ENCODE results near the gene ALDH9A1. TPM values are rescaled to one million over a fixed set of nuclear protein-coding genes. Genes with fewer than 3 reads are reported as not detected.
A peak's percentile ranks its signal among the peaks of the same experiment; 100 is the strongest.

Gene ALDH9A1
- total and polyA plus RNA-seq, 2 of the 4 experiments (the other 2 are of a cell fraction): 43.5 to 43.7 TPM

GRCh38 chr1:165698761-165699052, 345 bp upstream of the ALDH9A1 start:
- H2AK9ac ChIP-seq (replicated peaks; ENCODE audit: low read depth, low read length, poor library complexity): no peak overlapping the region
- TF ChIP-seq POLR2A (IDR thresholded peaks at IDR 0.05; ENCODE audit: low read depth, low read length) (no peak), SMC3 (IDR thresholded peaks at IDR 0.05; ENCODE audit: low read depth, low read length) (no peak), USF2 (IDR thresholded peaks at IDR 0.05; ENCODE audit: low read depth, low read length) (no peak), MXI1 (IDR thresholded peaks at IDR 0.05; ENCODE audit: borderline replicate concordance, low read depth, low read length) (no peak), RCOR1 (IDR thresholded peaks at IDR 0.05; ENCODE audit: insufficient replicate concordance, low read length) (no peak), RAD21 (IDR thresholded peaks at IDR 0.05; ENCODE audit: low read length) (no peak), NFE2L2 (IDR thresholded peaks at IDR 0.05; ENCODE audit: low read depth, low read length) (no peak)
- peak overlapping the region; percentile 93 for H2AFZ ChIP-seq (replicated peaks; ENCODE audit: low read length, poor library complexity)
- peak overlapping the region; percentile 69; the same call in 1 of the 2 replicates for H2BK20ac ChIP-seq (ENCODE audit: low read depth, low read length)
- no peaks in the 10 kb centered on the region for H3K27me3 ChIP-seq (ENCODE audit: control insufficient read depth, insufficient read depth, low read length)
- peak overlapping the region; percentile 76 for H2BK5ac ChIP-seq (ENCODE audit: low read depth, low read length, poor library complexity, severe bottlenecking)
- ATAC-seq (ENCODE audit: low read depth) (no peak), DNase-seq (no peak)
- intact Hi-C loops (cut with micrococcal nuclease) (loop anchor here (1.0 kb wide), 3 partner anchors 66 to 97 kb away; partner anchors contain the start of gene TMCO1), dilution Hi-C loops (cut with HindIII; ENCODE audit: low sequenced_read_pairs, unreplicated experiment) (no loop called here), in situ Hi-C loops (cut with MboI; ENCODE audit: low sequenced_read_pairs) (no loop called here)
- peak overlapping the region; percentile 62; the same call in 1 of the 2 replicates for H3K9ac ChIP-seq (ENCODE audit: low read depth, low read length)
- H4K91ac ChIP-seq (ENCODE audit: insufficient read depth, low read depth, low read length): peak overlapping the region; percentile 46
- no peaks in the 10 kb centered on the region for H3K9me1 ChIP-seq (ENCODE audit: insufficient read depth, low read length)
- no peak overlapping the region for H2AK5ac ChIP-seq (ENCODE audit: low read depth, low read length)
- H4K20me1 ChIP-seq (ENCODE audit: insufficient read depth, low read length): no peaks in the 10 kb centered on the region
- no TSS peak for BruUV-seq (replicated peaks)
- ChIA-PET CTCF (interaction anchor here (0.6 to 0.9 kb wide), 2 partner anchors 10 to 13 kb away, joined by 3 read pairs; no protein-coding TSS in a partner anchor), POLR2A (ENCODE audit: unreplicated experiment) (interaction anchor here (0.6 kb wide), 1 partner anchor 57 kb away, joined by 4 read pairs; no protein-coding TSS in a partner anchor)
- 0 out of 2 replicates have a peak overlapping the region, but pooled peaks have one; percentile 15 for H3K27ac ChIP-seq (ENCODE audit: insufficient read depth, low read length)
- 0 out of 3 replicates have a peak overlapping the region, but pooled peaks have one; percentile 17 for H2BK15ac ChIP-seq (ENCODE audit: low read depth, low read length)
- peaks cover 2 to 27% of the 10 kb centered on the region in 2 experiments; a peak in 3 of 4 replicates for H3K79me1 ChIP-seq (ENCODE audit: low read depth in 1 of 2, low read length in 2 of 2)
- WGBS, 2 experiments (ENCODE audit: extremely low coverage in 2 of 2, insufficient read length in 1 of 2): no CpG with 5 or more reads among the region's 7 CpGs
- peak overlapping the region; percentile 94 for H3K14ac ChIP-seq (replicated peaks; ENCODE audit: low read depth, low read length)
- H3K36me3 ChIP-seq (ENCODE audit: control insufficient read depth, insufficient read depth, low read length): no peaks in the 10 kb centered on the region
- H2BK120ac ChIP-seq (ENCODE audit: low read depth, low read length): peak overlapping the region; percentile 88
- peak overlapping the region; percentile 88; the same call in 1 of the 2 replicates for H3K23ac ChIP-seq (ENCODE audit: low read depth, low read length)
- H4K8ac ChIP-seq (ENCODE audit: low read depth in 2 of 2, low read length in 2 of 2): peak overlapping the region; percentile 65 to 89
- H3K4ac ChIP-seq (ENCODE audit: low read depth, low read length): peak overlapping the region; percentile 82; the same call in 1 of the 2 replicates
- H4K5ac ChIP-seq (ENCODE audit: low read depth, low read length): peak overlapping the region; percentile 84; the same call in 1 of the 2 replicates
- H3K18ac ChIP-seq (ENCODE audit: low read depth, low read length): peak overlapping the region; percentile 80; the same call in 1 of the 2 replicates
- H3K4me3 ChIP-seq (ENCODE audit: insufficient read depth, low read depth, low read length): peak overlapping the region; percentile 70
- H3K4me2 ChIP-seq (ENCODE audit: low read depth, low read length): peak overlapping the region; percentile 96
- H3K9me3 ChIP-seq (ENCODE audit: control insufficient read depth, insufficient read depth, low read length): no peaks in the 10 kb centered on the region
- peak overlapping the region; percentile 49; the same call in 1 of the 2 replicates for H3K56ac ChIP-seq (ENCODE audit: extremely low read depth, insufficient read depth, low read length)
- no peaks in the 10 kb centered on the region for H3K4me1 ChIP-seq (ENCODE audit: control insufficient read depth, insufficient read depth, low read length)
